ENCODE measurements around the gene PROCA1.

PROCA1 gene

DNA sequence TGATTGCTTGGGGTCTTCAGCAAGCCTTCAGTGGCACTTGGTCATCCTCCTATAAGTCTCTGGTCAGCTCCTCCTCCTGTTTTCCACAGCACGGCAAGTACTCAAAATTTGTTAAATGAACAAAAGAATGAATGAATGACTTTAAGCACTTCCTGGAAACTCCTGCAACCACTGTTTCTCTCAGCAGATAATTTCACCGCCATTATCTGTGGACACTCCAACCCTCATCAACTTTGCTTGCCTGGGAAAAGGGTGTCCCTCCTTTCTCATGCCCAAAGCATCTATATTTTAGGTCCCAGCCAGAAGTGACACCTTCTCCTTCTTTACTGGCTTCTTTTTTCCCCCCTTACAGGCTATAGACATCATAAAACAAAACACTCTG, 4.4 kb downstream of the PROCA1 start:
- no peak for DNase-seq

DNA sequence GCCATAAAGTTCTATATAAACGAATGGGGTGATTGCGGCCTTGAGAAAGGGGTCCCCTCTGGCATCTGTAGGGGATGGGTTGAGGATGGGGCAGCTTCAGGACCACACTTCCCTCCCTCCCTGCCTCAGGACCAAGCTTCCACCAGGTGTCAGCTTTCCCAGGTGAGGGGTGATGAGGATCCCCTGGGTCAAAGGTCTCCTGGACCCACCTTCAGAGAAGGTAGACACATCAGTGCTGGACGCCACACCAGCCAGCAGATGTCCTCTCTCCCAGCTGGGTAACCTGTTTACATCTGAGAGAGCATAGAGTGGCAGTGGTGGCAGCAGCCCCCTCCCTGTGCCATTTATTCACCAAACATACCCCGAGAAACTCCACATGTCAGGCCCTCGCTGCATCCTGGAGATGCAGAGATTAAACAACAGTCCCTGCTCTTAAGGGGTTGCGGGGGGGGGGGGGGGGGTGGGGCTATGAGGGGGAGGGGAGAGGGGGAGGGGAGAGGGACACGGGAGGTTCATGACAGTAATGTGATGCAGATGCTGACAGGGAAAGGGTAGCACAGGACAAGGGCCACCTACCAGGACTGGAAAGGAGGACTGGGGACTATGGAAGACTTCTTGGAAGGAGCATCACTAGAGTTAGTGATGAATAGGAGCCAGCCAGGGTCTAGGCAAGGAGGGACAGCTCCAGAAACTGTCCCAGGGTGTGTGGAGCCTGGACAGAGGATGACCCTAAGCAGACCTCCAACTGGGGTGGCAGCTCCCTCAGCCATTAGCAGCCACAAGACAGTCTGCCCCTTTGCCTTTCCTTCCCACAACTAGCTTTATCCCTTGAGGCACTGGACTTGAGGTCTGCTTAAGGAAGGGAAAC, 5.0 kb downstream of the PROCA1 start:
- no peak for DNase-seq

DNA sequence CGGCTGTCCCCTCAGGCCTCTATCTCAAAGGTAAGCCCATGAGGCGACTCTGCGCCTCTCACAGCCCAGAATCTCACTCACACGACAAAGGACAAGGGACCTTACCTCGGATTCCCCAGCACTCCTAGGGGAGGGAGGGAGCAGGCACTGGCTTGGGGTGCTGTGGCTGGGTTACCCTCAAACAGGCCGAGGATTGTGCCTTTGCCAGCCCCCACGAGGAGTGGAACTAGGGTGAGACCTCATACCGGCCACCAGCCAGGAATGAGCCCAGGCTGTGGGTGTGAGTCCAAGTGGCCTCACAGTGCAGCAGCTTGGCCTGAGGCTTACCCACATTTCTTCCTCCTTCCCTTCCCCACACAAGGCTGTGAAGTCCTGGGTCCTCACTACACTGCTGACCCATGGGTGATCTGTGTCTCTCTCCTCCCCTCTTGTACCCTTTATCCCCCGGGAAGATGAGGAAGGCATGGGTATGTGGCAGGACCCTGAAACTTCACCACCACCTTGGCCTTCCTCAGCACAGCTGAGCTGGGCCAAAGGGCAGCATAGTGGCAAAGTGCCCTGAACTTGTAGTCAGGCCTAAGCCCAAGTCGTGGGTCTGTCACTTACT, 5.9 kb downstream of the PROCA1 start:
- DNase-seq: no peak

DNA sequence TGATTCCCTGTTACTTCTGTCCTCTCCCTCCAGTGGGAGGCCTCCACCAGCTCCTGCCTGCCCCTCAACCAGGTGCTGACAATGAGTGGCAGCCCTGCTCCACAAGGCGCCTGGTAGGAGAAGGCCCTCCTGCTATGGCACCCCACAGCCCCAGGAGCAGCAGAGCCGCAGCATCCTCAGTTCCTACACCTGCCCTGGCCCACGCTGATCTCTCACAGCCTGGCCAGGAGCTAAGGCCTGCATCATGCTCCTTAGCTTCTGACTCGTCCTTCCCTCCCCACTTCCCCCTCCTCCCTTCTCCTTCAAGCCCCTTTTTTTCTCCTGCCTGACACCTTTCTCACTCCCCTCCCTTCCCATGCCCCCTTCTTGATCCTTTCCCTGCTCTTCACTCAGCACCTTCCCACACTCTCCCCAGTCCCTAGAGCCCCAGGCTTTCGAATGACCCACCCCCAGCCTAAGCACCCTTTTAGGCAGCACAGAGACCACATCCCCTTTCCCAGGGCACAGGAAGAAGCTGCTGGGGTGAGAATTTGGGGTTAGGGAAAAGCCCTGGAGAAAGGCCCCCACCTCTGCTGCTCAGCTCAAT, 6.5 kb downstream of the PROCA1 start:
- no peak for DNase-seq

DNA sequence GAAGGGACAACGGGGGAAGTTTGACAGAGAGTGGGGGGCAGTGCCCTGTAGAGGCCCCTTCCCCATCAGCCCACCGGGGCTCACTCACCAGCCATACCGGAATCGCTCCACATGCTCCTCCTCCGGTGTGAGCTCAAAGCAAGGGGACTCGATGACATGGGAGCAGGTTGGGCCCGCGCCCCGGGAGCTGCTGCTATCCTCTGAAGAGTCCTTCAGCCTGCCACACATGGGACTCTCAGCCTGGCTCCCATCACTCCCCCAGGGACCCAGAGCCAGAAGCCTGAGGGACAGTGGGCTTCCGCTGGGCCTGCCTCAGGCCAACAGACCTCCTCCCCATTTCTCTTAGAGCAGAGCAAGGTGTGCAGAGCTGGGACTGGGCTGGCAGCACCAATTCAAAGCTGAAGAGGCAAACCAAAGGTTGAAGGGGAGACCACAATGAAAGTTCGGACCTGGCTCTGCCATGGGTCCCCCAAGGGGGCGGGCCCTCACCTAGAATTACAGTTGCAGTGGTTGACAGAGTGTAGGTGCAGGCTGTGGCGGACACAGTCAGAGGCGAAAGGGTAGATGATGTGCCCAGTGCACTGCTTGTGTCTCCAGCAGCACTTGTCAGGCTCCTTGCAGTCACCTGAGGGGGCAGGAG, 7.3 kb downstream of the PROCA1 start:
- no peak for DNase-seq

DNA sequence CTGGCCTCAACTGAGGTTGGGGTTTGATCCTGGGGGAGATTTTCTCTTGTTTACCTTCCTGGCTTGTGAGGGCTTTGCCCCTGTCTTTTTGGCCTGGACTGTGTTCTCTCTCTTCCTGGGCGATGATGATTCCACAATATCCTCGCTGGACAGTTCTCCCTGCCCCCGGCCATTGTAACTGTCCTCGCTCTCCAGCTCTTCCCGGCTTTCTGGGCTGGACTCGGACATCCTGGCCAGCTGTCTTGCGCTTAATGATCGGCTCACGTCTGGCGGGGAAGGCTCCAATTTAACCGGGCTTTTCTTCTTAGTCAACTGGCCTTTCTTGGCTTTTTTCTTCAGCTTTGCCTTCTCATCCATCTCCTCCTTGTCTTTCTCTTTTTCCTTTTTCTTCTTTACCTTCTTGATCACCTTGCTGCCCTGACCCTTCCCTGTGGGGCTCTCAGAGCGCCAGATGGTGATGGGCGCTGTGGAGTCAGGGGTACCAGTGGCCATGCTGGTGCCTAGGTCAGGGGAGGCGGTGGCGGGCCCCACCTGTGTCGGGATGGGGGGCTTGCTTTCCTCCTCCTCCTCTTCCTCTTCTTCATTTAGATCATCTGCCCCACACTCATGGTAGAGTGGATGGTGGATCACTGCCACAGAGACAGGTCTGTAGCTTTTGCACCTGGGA, 8.0 kb downstream of the PROCA1 start:
- DNase-seq: no peak

DNA sequence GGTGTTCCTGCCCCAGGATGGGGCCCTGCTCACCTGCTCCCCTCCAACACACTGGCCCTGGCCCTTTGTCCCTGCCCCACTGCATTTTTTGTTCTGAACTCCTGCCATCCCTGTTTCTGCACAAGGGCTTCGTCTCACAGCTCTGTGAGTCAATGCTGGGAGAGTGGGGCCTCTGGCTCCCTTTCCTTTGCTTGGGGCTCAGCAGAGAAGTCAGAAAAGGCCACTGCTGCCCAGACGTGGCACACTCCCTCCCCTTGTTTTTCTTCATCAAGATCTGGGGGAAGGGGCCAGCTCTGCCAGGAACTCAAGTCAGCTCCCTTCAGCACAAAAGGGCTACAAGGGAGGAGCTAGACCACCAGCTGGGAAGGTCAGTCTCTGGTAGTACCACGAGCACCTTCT, 8.9 kb downstream of the PROCA1 start:
- no peak for DNase-seq

DNA sequence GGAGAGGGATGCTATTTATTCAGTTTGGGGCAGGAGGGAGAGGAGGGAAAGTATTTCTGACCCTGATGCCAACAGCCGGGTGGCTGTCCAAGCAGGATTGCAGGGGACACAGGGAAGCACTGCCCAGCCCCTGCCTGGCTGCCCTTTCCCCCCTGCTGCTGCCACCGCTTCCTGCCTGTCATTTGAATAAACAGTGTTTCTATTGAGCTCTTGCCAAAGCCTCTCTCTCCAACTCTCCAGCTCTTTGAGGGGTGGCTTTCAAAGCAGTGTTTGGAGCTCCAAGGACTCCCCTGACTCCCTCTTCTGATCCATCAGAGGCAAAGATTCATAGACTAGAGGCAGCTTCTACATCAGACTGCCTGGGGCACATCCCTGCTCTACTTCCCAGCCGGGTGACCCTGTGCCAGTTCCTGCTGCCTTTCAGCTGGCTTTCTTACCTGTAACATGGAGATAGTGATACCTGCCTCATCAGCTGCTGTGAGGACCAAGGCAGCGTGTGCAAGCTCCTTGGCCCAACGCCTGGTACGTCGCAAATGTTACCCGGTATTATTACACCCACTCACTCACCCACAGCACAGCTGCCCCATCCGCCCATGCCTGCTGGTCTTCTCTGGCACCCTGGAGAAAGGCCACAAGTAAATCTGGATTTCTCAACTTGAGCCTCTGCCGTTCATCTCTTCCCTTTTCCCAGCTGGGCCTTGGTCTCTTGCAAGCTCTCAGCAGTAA, 9.5 kb downstream of the PROCA1 start:
- DNase-seq: no peak

DNA sequence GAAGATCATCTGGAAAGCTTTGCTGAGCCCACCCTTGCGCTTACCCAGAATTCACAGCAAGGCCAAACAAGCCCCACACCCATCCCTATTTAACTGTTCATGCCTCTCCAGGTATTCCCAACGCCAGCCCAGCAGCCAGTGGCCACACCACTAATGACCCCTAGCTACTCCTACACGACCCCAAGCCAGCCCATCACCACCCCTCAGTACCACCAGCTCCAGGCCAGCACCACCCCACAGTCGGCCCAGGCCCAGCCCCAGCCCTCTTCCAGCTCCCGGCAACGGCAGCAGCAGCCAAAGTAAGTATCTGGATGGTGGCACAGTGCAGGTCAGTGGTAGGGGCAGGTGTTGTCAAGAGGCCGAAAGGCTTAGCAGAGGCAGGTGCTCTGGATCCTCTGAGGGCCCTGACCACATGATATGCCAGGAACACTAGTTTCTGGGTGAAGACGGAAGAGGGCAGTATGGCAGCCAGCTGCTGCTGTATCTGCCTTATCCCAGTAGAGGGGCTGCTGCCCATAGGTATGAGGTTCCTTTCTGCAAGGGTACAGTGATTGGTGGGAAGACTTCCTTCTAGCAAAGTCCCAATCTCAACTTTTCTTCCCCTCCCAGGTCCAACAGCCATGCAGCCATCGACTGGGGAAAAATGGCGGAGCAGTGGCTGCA, 10.7 kb downstream of the PROCA1 start:
- no peak for DNase-seq

DNA sequence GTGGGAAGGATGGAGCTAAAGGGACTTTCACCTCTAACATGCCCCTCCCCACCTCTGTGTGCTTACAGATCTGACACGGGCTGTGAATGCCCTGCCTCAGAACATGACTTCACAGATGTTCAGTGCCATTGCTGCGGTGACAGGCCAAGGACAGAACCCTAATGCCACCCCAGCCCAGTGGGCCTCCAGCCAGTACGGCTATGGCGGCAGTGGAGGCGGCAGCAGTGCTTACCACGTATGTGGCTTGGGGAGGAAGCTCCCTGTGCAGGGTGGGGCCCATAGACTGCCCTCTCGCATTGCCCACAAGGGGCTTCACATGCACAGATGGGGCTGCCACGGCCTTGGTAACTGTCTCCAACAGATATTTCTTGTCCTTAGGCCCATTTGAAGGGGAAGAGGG, 11.4 kb downstream of the PROCA1 start:
- DNase-seq: no peak

DNA sequence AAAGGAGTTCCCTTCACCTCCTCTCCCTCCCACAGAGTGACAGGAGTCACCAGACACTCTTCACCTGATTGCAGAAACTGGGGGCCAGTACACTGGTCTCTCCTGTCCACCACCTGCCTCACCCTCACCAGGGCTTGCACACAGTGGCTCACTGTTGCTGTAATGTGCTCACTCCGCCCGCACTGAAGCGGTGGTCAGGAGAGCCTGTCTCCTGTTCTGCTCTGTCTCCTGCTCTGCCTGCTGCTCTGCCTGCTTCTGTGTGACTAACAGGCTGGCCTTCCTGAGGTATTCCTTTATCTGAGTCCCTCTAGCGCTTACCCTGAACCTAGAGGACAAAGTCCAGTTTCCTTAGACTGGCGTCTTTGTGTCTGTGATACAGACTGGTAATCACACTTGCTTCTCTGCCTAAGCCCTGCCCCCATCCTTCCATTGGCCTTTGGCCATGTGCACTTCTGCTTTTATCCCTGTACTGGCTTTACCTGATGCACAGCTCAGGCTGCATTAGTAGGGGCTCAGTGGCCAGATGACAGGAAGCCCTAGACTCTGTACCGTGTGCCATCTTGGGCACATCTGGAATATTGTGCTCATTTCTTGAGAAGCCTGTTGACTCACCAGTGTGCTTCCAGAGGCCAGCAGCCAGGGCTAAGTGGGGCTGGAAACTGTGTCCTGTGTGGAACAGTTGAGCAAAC, 13.3 kb downstream of the PROCA1 start:
- peak; percentile 41 for DNase-seq

DNA sequence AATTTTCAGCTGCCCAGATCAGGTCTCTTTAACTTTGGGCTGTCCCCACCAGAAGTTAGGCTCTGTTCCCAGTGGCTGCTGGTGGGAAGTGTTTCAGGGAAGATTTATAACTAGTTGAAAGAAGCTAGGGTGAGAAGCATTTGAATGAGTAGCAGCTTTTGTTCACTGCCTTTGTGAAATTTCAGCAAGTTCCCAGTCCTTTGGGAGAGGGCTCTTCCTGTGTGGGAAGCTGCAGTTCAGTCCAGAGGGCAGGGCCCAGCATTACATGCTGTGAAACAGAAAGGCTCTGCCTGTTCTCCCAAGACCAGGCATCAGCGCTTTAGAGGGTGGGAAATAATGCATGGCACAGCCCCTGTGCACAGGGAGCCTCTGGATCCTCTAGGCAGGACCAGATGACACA, 17.8 kb downstream of the PROCA1 start:
- no peak for DNase-seq

DNA sequence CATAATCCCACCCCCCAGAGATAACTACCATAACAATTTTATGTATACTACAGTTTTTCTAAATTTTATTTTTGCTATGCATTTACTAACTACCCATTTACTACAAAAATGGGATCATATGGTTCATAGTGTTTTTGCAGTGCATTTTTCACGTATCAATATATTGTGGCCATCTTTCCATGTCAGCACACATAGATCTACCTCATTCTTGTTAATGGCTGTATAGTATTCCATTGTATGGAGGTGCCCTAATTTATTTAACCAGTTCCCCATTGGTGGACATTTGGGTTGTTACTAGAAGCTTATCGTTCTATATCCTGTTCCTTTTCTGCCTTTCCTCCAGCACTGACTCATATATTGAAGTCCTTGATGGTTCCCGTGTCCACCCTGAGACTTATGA, 22.7 kb downstream of the PROCA1 start:
- DNase-seq: no peak

DNA sequence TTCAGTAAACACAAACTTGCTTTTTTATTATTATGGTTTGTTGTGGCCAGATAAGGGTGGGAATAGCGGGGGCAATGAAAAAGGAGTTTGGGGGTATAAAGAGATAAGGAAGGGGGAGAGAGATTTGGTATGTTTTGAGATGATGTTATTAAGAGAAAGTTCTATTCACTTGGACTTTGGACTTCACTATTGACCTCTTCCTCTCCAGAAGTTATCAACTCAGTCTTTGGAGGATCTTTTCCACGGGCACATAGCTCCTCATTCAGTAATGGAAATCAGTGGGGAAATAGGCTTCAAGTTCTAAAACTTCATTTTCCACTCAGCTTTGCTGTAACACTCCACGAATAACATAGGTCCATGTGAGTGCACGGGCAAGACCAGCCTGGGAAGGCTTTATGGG, 23.2 kb downstream of the PROCA1 start:
- no peak for DNase-seq

DNA sequence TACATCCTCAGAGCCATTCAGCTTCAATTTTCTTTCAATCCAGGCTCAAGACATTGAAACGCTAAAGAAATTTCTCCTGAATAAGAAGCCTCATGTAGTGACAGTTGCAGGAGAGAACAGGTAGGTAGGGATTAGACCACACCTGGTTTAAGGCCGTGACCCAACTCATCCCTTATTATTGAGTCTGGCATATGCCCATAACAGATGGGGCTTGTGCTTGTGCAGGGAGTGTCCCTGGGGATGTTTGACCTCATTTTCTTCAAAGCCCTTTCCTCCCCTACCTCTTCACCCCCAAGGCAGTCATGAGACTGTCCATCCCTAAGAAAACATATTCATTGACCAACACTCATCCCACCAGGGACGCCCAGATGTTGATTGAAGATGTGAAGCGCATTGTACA, 25.4 kb downstream of the PROCA1 start:
- no peak for DNase-seq

DNA sequence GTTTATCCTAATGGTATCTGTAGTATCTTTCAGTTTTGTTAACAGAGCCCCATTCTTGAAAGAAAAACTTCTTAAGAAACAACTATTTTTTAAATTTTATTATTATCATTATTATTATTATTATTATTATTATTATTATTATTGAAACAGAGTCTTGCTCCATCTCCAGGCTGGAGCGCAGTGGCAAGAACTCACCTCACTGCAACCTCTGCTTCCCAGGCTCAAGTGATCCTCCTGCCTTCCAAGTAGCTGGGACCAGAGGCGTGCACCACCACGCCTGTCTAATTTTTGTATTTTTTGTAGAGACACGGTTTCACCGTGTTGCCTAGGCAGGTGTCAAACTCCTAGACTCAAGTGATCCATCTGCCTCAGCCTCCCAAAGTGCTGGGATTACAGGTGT, 26.3 kb downstream of the PROCA1 start:
- DNase-seq: no peak

DNA sequence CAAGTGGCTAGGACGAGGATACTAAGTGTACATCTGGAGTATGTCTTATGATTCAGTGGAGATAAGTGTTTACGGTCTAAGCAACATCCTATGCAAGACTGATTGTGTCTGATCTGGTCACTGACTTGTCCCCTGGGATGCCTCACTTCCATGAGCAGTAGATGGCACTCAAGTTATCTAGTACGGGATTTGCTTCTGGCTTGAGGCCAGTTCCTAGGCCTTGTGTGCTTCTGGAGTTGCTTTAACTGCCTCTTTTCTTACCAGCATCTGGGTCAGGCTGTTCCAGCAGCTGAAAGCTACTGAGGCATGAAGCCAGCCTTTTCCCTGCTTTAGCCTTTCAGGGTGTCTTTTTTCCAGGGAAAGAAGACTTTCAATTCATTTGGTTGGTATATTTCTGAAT, 26.7 kb downstream of the PROCA1 start:
- no peak for DNase-seq

DNA sequence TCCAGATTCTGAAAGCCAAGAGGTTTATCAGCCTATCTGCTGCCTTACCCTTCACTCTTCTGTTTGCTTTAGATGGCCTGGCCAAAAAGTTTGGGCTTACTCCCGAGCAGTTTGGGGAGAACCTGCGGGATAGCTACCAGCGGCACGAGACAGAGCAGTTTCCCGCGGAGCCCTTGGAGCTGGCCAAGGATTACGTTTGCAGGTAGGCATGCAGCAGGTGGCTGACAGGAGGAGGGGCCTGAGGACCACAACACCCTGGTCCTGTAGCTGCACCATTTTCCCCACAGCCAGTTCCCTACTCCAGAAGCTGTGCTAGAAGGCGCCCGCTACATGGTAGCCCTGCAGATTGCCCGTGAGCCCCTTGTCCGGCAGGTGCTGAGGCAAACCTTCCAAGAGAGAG, 29.0 kb downstream of the PROCA1 start:
- no peak for DNase-seq

DNA sequence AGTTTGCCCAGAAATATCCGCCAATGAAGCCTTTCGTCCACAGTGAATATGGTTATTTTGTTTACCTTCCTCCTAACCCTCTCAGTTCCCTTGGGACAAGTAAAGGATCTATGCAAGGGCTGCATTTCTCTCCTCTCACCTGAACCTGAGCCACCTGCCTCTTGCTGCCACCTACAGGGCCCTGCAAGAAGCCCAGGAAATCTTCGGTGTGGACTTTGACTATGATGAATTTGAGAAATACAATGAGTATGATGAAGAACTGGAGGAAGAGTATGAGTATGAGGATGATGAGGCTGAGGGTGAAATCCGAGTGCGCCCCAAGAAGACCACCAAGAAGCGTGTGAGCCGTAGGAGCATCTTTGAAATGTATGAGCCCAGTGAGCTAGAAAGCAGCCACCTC, 35.7 kb downstream of the PROCA1 start:
- no peak for DNase-seq

DNA sequence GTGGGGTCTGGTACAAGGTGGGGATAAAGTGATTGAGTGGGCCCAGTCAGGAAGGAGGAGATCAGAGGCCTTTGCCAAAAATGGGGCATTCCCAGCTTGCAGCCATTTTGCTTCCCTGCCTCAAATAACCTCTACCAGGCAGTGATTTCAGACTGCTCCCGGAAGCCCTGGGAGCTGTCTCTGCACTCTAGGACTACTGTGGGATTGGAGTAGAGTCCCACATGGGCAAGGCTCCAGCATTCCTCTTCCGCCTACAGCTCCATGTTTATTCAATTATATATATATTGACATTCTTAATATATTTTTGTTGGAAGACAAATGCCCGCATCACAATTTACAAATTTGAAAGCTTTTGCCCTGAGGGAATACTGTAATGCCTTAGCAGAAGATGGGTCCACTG, 36.2 kb downstream of the PROCA1 start:
- DNase-seq: no peak

DNA sequence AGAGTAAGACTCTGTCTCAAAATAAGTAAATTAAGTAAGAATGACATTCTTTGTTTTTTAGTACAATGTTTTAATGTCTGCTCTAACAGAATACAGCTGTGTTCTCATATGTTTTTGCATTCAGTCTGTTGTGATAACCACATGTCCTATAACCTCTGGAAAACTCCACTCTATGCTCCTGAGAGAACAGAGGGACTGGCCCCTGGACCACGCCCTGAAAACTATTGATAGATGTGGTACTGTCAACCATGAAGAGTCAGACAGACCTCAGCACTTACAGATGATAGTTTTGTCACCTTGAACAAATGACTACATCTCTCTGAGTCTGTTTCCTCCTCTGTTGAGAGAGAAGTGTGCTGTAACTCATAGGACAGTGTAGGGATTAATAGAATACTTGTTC, 41.8 kb downstream of the PROCA1 start:
- no peak for DNase-seq

DNA sequence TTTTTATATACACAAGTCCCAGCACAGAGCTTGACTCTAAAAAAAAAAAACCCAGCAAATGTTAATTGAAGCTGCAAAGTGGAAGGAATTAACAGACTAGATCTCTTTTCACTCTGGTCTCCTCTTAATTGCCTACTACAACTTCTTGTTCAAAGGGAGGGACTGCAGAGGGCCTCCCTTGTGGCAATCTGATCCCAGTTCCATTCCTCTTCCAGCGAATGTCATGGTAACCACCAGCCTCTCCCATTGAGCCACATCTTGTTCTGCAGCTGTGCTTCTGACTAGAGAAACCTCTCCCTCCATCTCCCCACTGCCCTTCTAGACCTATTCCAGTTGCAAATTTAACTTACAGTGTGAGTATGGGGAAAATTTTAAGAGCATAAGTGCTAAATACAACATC, 43.8 kb downstream of the PROCA1 start:
- DNase-seq: no peak
